SK-N-SH (cell line): ENCODE data around the gene TRIM44. TPM values are rescaled to one million over a fixed set of nuclear protein-coding genes. Genes with fewer than 3 reads are reported as not detected.
"Not testable (repeated sequence)": the region's sequence is repeated elsewhere in the genome, so short reads cannot be mapped to it uniquely, and the experiment has no call there.

ENCODE experiments used
- CTCF ChIA-PET: fragments of 300-600, 350-600 bp; formaldehyde crosslinking; extraction: SDS; loops from one replicate; lab custom pipeline; 2021; lab: Yijun Ruan, JAX
- POLR2A ChIA-PET: fragments of 350-600 bp; sonication (Branson Sonifier 250); formaldehyde crosslinking; extraction: SDS; loops from one replicate; lab custom pipeline; 2020; ENCODE audit warnings: antibody characterized with exemption, inconsistent platforms; lab: Yijun Ruan, JAX
- DNase-seq: peaks from one replicate; pipeline ENCODE4 v3.0.0; 2012
- H2AFZ ChIP-seq: fragments of 200-600 bp; sonication (generic); 2 replicates; pipeline ENCODE4 v1.8.1; 2016; ENCODE audit warnings: antibody characterized with exemption, mild to moderate bottlenecking, low read depth
- H3F3A ChIP-seq: fragments of 200-600 bp; sonication (generic); replicated peaks from 2 replicates; pipeline ENCODE3; 2016; ENCODE audit warnings: antibody characterized with exemption, mild to moderate bottlenecking; ENCODE audit not compliant: insufficient read depth
- H3K27ac ChIP-seq, 2 experiments: fragments of 200-500 bp in 1 of 2; fragments of 200-600 bp in 1 of 2; sonication (Bioruptor generic) in 1 of 2; sonication (generic), shearing (Covaris generic) in 1 of 2; 2 replicates each; pipeline versions ENCODE4 v1.5.1 to v1.6.1; 2014 to 2016; ENCODE audit warnings: low read depth in 2 of 2, inconsistent platforms in 1 of 2, low read length in 1 of 2, mild to moderate bottlenecking in 1 of 2, mixed read lengths in 1 of 2
- H3K27me3 ChIP-seq: fragments of 200-600 bp; sonication (generic), shearing (Covaris generic); 2 replicates; pipeline ENCODE4 v1.6.1; 2016; ENCODE audit warnings: mixed run types; ENCODE audit not compliant: insufficient read depth
- H3K36me3 ChIP-seq, 2 experiments: fragments of 200-500 bp in 1 of 2; fragments of 200-600 bp in 1 of 2; sonication (Bioruptor generic) in 1 of 2; sonication (generic) in 1 of 2; replicated peaks in 1 of 2; 2 replicates each; pipeline versions ENCODE3 to v1.5.1; 2014 to 2016; ENCODE audit warnings: low read length in 1 of 2, mild to moderate bottlenecking in 1 of 2; ENCODE audit not compliant: insufficient read depth in 2 of 2, control insufficient read depth in 1 of 2
- H3K4me1 ChIP-seq, 2 experiments: fragments of 200-500 bp in 1 of 2; fragments of 200-600 bp in 1 of 2; sonication (Bioruptor generic) in 1 of 2; sonication (generic), shearing (Covaris generic) in 1 of 2; 2 replicates each; pipeline versions ENCODE4 v1.5.1 to v1.6.1; 2014 to 2016; ENCODE audit warnings: low read depth in 1 of 2, low read length in 1 of 2, mixed run types in 1 of 2; ENCODE audit not compliant: insufficient read depth in 2 of 2, control insufficient read depth in 1 of 2
- H3K4me2 ChIP-seq: fragments of 200-600 bp; sonication (generic), shearing (Covaris generic); 2 replicates; pipeline ENCODE4 v1.6.1; 2017; ENCODE audit warnings: mixed run types
- H3K4me3 ChIP-seq, 2 experiments: fragments of 200-500 bp in 1 of 2; fragments of 200-600 bp in 1 of 2; sonication (Bioruptor generic) in 1 of 2; sonication (generic), shearing (Covaris generic) in 1 of 2; 2 replicates each; pipeline versions ENCODE4 v1.5.1 to v1.8.1; 2014 to 2016; ENCODE audit warnings: low read depth in 2 of 2, inconsistent platforms in 1 of 2, low read length in 1 of 2, mild to moderate bottlenecking in 1 of 2, mixed read lengths in 1 of 2, moderate library complexity in 1 of 2
- H3K79me2 ChIP-seq: fragments of 200-600 bp; sonication (generic); 2 replicates; pipeline ENCODE4 v1.8.1; 2017; ENCODE audit warnings: mild to moderate bottlenecking; ENCODE audit not compliant: insufficient read depth
- H3K9ac ChIP-seq: fragments of 200-600 bp; sonication (generic); 2 replicates; pipeline ENCODE4 v1.6.1; 2017; ENCODE audit warnings: mixed run types
- H3K9me2 ChIP-seq: fragments of 200-600 bp; sonication (generic); 2 replicates; pipeline ENCODE4 v1.6.1; 2017; ENCODE audit warnings: mixed run types
- H3K9me3 ChIP-seq: fragments of 200-600 bp; sonication (generic); 2 replicates; pipeline ENCODE4 v1.6.1; 2017; ENCODE audit warnings: mixed run types, mild to moderate bottlenecking, moderate library complexity
- H4K20me1 ChIP-seq: fragments of 200-600 bp; sonication (generic); 2 replicates; pipeline ENCODE4 v1.6.1; 2017; ENCODE audit warnings: mild to moderate bottlenecking, mixed run types; ENCODE audit not compliant: insufficient read depth
- CTCF ChIP-seq: fragments of 200-600 bp; sonication (generic); IDR thresholded peaks from 2 replicates; pipeline ENCODE4 v1.6.1; 2017; ENCODE audit warnings: antibody characterized with exemption, mild to moderate bottlenecking, moderate library complexity
- ELF1 ChIP-seq: IDR thresholded peaks from 2 replicates; pipeline ENCODE4 v1.4.0; 2012
- EZH2phosphoT487 ChIP-seq: fragments of 200-600 bp; sonication (generic); IDR thresholded peaks from 2 replicates; pipeline ENCODE4 v1.6.1; 2017; ENCODE audit warnings: low read depth, mixed run types, mild to moderate bottlenecking, antibody characterized with exemption, moderate library complexity, borderline replicate concordance
- FOXJ3 ChIP-seq: sonication (generic); formaldehyde crosslinking; IDR thresholded peaks from 2 replicates; pipeline ENCODE4 v1.5.1; 2020; ENCODE audit warnings: mild to moderate bottlenecking, missing genetic modification reagents
- GABPA ChIP-seq: IDR thresholded peaks from 2 replicates; pipeline ENCODE4 v1.4.0; 2012; ENCODE audit warnings: low read depth, mild to moderate bottlenecking
- JUND ChIP-seq: IDR thresholded peaks from 2 replicates; pipeline ENCODE4 v1.4.0; 2012
- MEF2A ChIP-seq: IDR thresholded peaks from 2 replicates; pipeline ENCODE4 v1.4.0; 2012; ENCODE audit warnings: low read depth, borderline replicate concordance
- NRF1 ChIP-seq: IDR thresholded peaks from 2 replicates; pipeline ENCODE4 v1.6.1; 2012; ENCODE audit warnings: low read depth, mild to moderate bottlenecking, low read length
- RAD21 ChIP-seq: IDR thresholded peaks from 2 replicates; pipeline ENCODE4 v1.6.1; 2012; ENCODE audit warnings: mild to moderate bottlenecking, low read length
- RFX5 ChIP-seq: IDR thresholded peaks from 2 replicates; pipeline ENCODE4 v1.6.1; 2012; ENCODE audit warnings: mild to moderate bottlenecking, improper control_type of control experiment, low read length
- RXRA ChIP-seq: IDR thresholded peaks from 2 replicates; pipeline ENCODE4 v1.4.0; 2012; ENCODE audit warnings: low read depth, mild to moderate bottlenecking, borderline replicate concordance
- SIN3A ChIP-seq: IDR thresholded peaks from 2 replicates; pipeline ENCODE4 v1.6.1; 2012; ENCODE audit warnings: low read depth, mild to moderate bottlenecking, low read length, moderate library complexity, borderline replicate concordance
- TAF1 ChIP-seq: IDR thresholded peaks from 2 replicates; pipeline ENCODE4 v1.6.1; 2012; ENCODE audit warnings: low read depth, mild to moderate bottlenecking, low read length, moderate library complexity, borderline replicate concordance
- TCF12 ChIP-seq: IDR thresholded peaks from 2 replicates; pipeline ENCODE4 v1.4.0; 2012
- ZBTB33 ChIP-seq: IDR thresholded peaks from 2 replicates; pipeline ENCODE4 v1.4.0; 2012; ENCODE audit warnings: low read depth, borderline replicate concordance
- WGBS: methylation state at CpG from one replicate; pipeline ENCODE4 v1.1.6; 2017; ENCODE audit warnings: low lambda C conversion rate; 5-methylcytosine and 5-hydroxymethylcytosine counted together
- polyA plus RNA-seq, 3 experiments: library from polyadenylated mRNA; depleted of rRNA; stranded (reverse); fragments of >200 nt; gene quantifications; 2 replicates each; pipeline ENCODE4 v1.2.3, GENCODE V29; 2012
- TF ChIP-seq, protein P1 (sequence below): IDR thresholded peaks from 2 replicates; pipeline ENCODE4; 2012
- TF ChIP-seq, protein P2 (sequence below): fragments of 150-350 bp; IDR thresholded peaks from 2 replicates; pipeline ENCODE4 v1.6.1; 2016; ENCODE audit warnings: mild to moderate bottlenecking, low read depth, low read length
- TF ChIP-seq, protein P3 (sequence below): IDR thresholded peaks from 2 replicates; pipeline ENCODE4 v1.4.0; 2012; ENCODE audit warnings: low read depth, borderline replicate concordance

TRIM44 gene
- polyA plus RNA-seq, 1 of the 3 experiments (the other 2 are of a cell fraction) = 34.1 TPM

GRCh38 chr11:35714882-35715627 is 52.5 kb downstream of the TRIM44 start:
- no peaks in the 10 kb centered on the region for H3K36me3 ChIP-seq
- CTCF ChIA-PET = interaction anchor here (1.4 kb wide), 1 partner anchor 107 kb away, joined by 5 read pairs; no protein-coding TSS in a partner anchor
- no peaks in the 10 kb centered on the region for H3F3A ChIP-seq
- 96% methylated on average over 3 of the region's 3 CpGs for WGBS
- no peaks in the 10 kb centered on the region for H3K9me3 ChIP-seq
- peaks cover 38% of the 10 kb centered on the region for H4K20me1 ChIP-seq
- H3K4me3 ChIP-seq = no peak overlapping the region
- no peak overlapping the region for H3K27ac ChIP-seq
- H3K27me3 ChIP-seq = no peaks in the 10 kb centered on the region
- no peaks in the 10 kb centered on the region for H3K9me2 ChIP-seq
- DNase-seq = no peak
- H3K4me1 ChIP-seq = no peaks in the 10 kb centered on the region
- TF ChIP-seq RXRA (no peak), MEF2A (no peak), EZH2phosphoT487 (no peak), TAF1 (no peak), NRF1 (no peak), ZBTB33 (no peak), JUND (no peak), RAD21 (no peak), GABPA (no peak), SIN3A (no peak), RFX5 (no peak), CTCF (no peak), TCF12 (no peak), FOXJ3 (no peak), ELF1 (no peak)
- TF ChIP-seq, protein P1, sequence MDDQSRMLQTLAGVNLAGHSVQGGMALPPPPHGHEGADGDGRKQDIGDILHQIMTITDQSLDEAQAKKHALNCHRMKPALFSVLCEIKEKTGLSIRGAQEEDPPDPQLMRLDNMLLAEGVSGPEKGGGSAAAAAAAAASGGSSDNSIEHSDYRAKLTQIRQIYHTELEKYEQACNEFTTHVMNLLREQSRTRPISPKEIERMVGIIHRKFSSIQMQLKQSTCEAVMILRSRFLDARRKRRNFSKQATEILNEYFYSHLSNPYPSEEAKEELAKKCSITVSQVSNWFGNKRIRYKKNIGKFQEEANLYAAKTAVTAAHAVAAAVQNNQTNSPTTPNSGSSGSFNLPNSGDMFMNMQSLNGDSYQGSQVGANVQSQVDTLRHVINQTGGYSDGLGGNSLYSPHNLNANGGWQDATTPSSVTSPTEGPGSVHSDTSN = no peak
- TF ChIP-seq, protein P2, sequence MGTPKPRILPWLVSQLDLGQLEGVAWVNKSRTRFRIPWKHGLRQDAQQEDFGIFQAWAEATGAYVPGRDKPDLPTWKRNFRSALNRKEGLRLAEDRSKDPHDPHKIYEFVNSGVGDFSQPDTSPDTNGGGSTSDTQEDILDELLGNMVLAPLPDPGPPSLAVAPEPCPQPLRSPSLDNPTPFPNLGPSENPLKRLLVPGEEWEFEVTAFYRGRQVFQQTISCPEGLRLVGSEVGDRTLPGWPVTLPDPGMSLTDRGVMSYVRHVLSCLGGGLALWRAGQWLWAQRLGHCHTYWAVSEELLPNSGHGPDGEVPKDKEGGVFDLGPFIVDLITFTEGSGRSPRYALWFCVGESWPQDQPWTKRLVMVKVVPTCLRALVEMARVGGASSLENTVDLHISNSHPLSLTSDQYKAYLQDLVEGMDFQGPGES = no peak
- TF ChIP-seq, protein P3, sequence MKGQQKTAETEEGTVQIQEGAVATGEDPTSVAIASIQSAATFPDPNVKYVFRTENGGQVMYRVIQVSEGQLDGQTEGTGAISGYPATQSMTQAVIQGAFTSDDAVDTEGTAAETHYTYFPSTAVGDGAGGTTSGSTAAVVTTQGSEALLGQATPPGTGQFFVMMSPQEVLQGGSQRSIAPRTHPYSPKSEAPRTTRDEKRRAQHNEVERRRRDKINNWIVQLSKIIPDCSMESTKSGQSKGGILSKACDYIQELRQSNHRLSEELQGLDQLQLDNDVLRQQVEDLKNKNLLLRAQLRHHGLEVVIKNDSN = no peak
- TF ChIP-seq, all 33 proteins: peak for 0
- peaks cover 49% of the 10 kb centered on the region for H3K79me2 ChIP-seq
- no peak overlapping the region for H3K4me2 ChIP-seq
- H2AFZ ChIP-seq = no peak overlapping the region
- POLR2A ChIA-PET = no interaction called here
- no peak overlapping the region for H3K9ac ChIP-seq

DNA sequence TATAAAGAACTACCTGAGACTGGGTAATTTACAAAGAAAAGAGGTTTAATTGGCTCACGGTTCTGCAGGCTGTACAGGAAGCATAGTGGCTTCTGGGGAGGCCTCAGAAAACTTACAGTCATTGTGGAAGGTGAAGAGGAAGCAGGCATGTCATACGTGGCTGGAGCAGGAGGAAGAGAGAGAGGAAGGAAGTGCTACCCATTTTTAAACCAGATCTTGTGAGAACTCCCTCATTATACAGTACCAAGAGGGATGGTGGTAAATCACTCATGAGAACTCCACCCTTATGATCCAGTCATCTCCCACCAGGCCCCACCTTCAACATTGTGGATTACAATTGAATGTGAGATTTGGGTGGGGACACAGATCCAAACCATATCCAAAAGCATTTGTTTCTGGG is 53.1 kb downstream of the TRIM44 start:
- H3K9ac ChIP-seq, H3K9me3 ChIP-seq, H3F3A ChIP-seq, H3K4me1 ChIP-seq, H2AFZ ChIP-seq, H3K27me3 ChIP-seq, H3K27ac ChIP-seq, H3K36me3 ChIP-seq, DNase-seq, H3K9me2 ChIP-seq, H3K4me3 ChIP-seq, POLR2A ChIA-PET, H3K4me2 ChIP-seq: not testable (repeated sequence)
- H4K20me1 ChIP-seq = peaks cover 44% of the 10 kb centered on the region
- CTCF ChIA-PET = interaction anchor here (1.4 kb wide), 1 partner anchor 106 kb away, joined by 5 read pairs; no protein-coding TSS in a partner anchor
- 89% methylated on average over 2 of the region's 2 CpGs for WGBS
- H3K79me2 ChIP-seq = peaks cover 56% of the 10 kb centered on the region
